SU-DHL-6 (cell line): ENCODE data around the gene APLNR.

Source experiments
- CTCF ChIP-seq: fragments of 200-600 bp; sonication (generic); IDR thresholded peaks from one replicate; pipeline ENCODE4 v1.5.1; 2017; ENCODE audit warnings: antibody characterized with exemption, mild to moderate bottlenecking, low read length, moderate library complexity; ENCODE audit not compliant: insufficient read depth, poor library complexity, severe bottlenecking
- EZH2phosphoT487 ChIP-seq: fragments of 200-600 bp; sonication (generic), shearing (Covaris generic); conservative IDR thresholded peaks from 2 replicates; pipeline ENCODE4 v1.6.1; 2018; ENCODE audit warnings: mild to moderate bottlenecking, antibody characterized with exemption, low read length, moderate library complexity, mixed read lengths

GRCh38 chr11:57263351-57263750 lies 26.3 kb upstream of the APLNR start:
- TF ChIP-seq CTCF: no peak
- TF ChIP-seq EZH2phosphoT487: no peak
